ENCODE measurements around the gene ROCK2.

- TF ChIP-seq CTCF (IDR thresholded peaks at IDR 0.05) (no peak), POLR2A (IDR thresholded peaks at IDR 0.05) (no peak)
Measured at GRCh38 chr2:11357428-11357972, 13.1 kb upstream of the ROCK2 start.

All from Peyer's patch (tissue), 4 donors.